ENCODE measurements around the gene STUB1. TPM values are rescaled to one million over a fixed set of nuclear protein-coding genes. Genes with fewer than 3 reads are reported as not detected.

STUB1 gene
- total and polyA plus RNA-seq, 2 of the 8 experiments (the other 6 are each of a cell fraction or from before 2014, with no cell fraction given) = 89.9 to 103 TPM

DNA sequence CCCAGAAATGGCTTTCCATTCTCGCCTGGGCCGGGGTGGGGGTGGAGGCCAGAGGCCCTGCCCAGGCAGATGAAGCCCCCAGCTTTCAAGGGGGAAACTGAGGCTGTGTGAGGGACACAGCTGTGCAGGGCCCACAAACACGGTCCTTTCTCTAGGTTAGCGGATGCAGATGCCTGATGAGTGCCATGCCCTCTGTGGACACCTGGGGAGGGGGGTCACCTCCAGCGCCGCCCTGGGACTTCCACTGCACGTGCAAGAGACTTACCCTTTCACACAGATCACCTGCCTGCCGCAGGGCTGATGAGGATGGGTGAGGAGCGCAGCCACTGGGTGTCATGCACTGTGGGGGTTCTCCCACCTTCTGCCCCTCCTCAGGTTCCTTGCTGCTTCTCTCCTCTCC, 38.2 kb downstream of the STUB1 start (continued):
- TF ChIP-seq, protein P1, sequence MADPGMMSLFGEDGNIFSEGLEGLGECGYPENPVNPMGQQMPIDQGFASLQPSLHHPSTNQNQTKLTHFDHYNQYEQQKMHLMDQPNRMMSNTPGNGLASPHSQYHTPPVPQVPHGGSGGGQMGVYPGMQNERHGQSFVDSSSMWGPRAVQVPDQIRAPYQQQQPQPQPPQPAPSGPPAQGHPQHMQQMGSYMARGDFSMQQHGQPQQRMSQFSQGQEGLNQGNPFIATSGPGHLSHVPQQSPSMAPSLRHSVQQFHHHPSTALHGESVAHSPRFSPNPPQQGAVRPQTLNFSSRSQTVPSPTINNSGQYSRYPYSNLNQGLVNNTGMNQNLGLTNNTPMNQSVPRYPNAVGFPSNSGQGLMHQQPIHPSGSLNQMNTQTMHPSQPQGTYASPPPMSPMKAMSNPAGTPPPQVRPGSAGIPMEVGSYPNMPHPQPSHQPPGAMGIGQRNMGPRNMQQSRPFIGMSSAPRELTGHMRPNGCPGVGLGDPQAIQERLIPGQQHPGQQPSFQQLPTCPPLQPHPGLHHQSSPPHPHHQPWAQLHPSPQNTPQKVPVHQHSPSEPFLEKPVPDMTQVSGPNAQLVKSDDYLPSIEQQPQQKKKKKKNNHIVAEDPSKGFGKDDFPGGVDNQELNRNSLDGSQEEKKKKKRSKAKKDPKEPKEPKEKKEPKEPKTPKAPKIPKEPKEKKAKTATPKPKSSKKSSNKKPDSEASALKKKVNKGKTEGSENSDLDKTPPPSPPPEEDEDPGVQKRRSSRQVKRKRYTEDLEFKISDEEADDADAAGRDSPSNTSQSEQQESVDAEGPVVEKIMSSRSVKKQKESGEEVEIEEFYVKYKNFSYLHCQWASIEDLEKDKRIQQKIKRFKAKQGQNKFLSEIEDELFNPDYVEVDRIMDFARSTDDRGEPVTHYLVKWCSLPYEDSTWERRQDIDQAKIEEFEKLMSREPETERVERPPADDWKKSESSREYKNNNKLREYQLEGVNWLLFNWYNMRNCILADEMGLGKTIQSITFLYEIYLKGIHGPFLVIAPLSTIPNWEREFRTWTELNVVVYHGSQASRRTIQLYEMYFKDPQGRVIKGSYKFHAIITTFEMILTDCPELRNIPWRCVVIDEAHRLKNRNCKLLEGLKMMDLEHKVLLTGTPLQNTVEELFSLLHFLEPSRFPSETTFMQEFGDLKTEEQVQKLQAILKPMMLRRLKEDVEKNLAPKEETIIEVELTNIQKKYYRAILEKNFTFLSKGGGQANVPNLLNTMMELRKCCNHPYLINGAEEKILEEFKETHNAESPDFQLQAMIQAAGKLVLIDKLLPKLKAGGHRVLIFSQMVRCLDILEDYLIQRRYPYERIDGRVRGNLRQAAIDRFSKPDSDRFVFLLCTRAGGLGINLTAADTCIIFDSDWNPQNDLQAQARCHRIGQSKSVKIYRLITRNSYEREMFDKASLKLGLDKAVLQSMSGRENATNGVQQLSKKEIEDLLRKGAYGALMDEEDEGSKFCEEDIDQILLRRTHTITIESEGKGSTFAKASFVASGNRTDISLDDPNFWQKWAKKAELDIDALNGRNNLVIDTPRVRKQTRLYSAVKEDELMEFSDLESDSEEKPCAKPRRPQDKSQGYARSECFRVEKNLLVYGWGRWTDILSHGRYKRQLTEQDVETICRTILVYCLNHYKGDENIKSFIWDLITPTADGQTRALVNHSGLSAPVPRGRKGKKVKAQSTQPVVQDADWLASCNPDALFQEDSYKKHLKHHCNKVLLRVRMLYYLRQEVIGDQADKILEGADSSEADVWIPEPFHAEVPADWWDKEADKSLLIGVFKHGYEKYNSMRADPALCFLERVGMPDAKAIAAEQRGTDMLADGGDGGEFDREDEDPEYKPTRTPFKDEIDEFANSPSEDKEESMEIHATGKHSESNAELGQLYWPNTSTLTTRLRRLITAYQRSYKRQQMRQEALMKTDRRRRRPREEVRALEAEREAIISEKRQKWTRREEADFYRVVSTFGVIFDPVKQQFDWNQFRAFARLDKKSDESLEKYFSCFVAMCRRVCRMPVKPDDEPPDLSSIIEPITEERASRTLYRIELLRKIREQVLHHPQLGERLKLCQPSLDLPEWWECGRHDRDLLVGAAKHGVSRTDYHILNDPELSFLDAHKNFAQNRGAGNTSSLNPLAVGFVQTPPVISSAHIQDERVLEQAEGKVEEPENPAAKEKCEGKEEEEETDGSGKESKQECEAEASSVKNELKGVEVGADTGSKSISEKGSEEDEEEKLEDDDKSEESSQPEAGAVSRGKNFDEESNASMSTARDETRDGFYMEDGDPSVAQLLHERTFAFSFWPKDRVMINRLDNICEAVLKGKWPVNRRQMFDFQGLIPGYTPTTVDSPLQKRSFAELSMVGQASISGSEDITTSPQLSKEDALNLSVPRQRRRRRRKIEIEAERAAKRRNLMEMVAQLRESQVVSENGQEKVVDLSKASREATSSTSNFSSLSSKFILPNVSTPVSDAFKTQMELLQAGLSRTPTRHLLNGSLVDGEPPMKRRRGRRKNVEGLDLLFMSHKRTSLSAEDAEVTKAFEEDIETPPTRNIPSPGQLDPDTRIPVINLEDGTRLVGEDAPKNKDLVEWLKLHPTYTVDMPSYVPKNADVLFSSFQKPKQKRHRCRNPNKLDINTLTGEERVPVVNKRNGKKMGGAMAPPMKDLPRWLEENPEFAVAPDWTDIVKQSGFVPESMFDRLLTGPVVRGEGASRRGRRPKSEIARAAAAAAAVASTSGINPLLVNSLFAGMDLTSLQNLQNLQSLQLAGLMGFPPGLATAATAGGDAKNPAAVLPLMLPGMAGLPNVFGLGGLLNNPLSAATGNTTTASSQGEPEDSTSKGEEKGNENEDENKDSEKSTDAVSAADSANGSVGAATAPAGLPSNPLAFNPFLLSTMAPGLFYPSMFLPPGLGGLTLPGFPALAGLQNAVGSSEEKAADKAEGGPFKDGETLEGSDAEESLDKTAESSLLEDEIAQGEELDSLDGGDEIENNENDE (IDR thresholded peaks at IDR 0.05; ENCODE audit: insufficient replicate concordance, low read length) = no peak
- TF ChIP-seq, protein P2, sequence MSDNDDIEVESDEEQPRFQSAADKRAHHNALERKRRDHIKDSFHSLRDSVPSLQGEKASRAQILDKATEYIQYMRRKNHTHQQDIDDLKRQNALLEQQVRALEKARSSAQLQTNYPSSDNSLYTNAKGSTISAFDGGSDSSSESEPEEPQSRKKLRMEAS (IDR thresholded peaks at IDR 0.05) = no peak
- TF ChIP-seq SUZ12 (IDR thresholded peaks at IDR 0.05; ENCODE audit: low read length) = no peak
- no peak for TF ChIP-seq SP2 (IDR thresholded peaks at IDR 0.05; ENCODE audit: low read length)
- no peak for TF ChIP-seq NANOG (IDR thresholded peaks at IDR 0.05; ENCODE audit: insufficient read depth, low read depth, low read length, poor library complexity, severe bottlenecking)
- no peak for TF ChIP-seq CHD1 (IDR thresholded peaks at IDR 0.05; ENCODE audit: low read depth, low read length)
- TF ChIP-seq CHD2 (IDR thresholded peaks at IDR 0.05; ENCODE audit: low read length) = no peak
- no peak for TF ChIP-seq SP4 (IDR thresholded peaks at IDR 0.05; ENCODE audit: low read length)
